Ovary (tissue), 9 donors: ENCODE measurements around the gene JAG2. TPM values are rescaled to one million over a fixed set of nuclear protein-coding genes. Genes with fewer than 3 reads are reported as not detected.

Experiments
- DNase-seq, 5 donors: peaks; one replicate each; pipeline ENCODE4 v3.0.0-alpha.2; 2019 to 2020
- H3K27ac ChIP-seq, 2 donors: fragments of 200-600 bp; one replicate each; pipeline versions ENCODE4 v1.5.1 to v1.8.0; 2019 to 2022
- H3K27me3 ChIP-seq: fragments of 200-600 bp; one replicate; pipeline ENCODE4 v1.8.0; 2022
- H3K36me3 ChIP-seq: fragments of 200-600 bp; sonication (generic); one replicate; pipeline ENCODE4 v1.5.1; 2019
- H3K4me1 ChIP-seq: one replicate; pipeline ENCODE4 v1.8.1; 2013; ENCODE audit warnings: mild to moderate bottlenecking, moderate library complexity; ENCODE audit not compliant: insufficient read depth
- H3K4me3 ChIP-seq: fragments of 200-600 bp; sonication (generic); one replicate; pipeline ENCODE4 v1.5.1; 2017
- H3K9me3 ChIP-seq, 2 donors: fragments of 200-600 bp in 1 of 2; sonication (generic) in 1 of 2; one replicate each; pipeline versions ENCODE4 v1.5.1 to v1.8.1; 2013 to 2019; ENCODE audit warnings: mild to moderate bottlenecking in 1 of 2, moderate library complexity in 1 of 2
- EP300 ChIP-seq: sonication (generic); formaldehyde crosslinking; IDR thresholded peaks from one replicate; pipeline ENCODE4 v1.6.1; 2017; ENCODE audit warnings: antibody characterized with exemption
- POLR2A ChIP-seq: fragments of 450-650 bp; IDR thresholded peaks from one replicate; pipeline ENCODE4 v1.6.1; 2017; ENCODE audit warnings: antibody characterized with exemption, mild to moderate bottlenecking, moderate library complexity
- WGBS, 3 donors: extraction: QIAGEN DNeasy Blood & Tissue Kit in 1 of 3; methylation state at CpG; one replicate each; pipeline versions ENCODE4 v1.1.5 to v1.1.7; 2013 to 2017; 5-methylcytosine and 5-hydroxymethylcytosine counted together
- intact Hi-C, 4 donors: fragments of 100-400 bp; cut with DNase I; formaldehyde crosslinking; loops; one replicate each; pipeline versions ENCODE4 v1.11.0 to v1.15.1; 2022 to 2023
- polyA plus RNA-seq, 2 donors: library from polyadenylated mRNA; stranded (reverse); fragments of 200-250 nt in 1 of 2; fragments of 350-450 nt in 1 of 2; fragmentation: Illumina TruSeq in 1 of 2; extraction: RNeasy Lipid Tissue Mini Kit (QIAGEN cat#74804) in 1 of 2; gene quantifications; one replicate each; pipeline ENCODE4 v1.2.3, GENCODE V29; 2013 to 2014
- total RNA-seq, 7 donors: library from RNA; depleted of rRNA in 2 of 7; stranded (reverse); fragments of >200 nt in 2 of 7; fragmentation: NEBNext Ultra II Directional in 3 of 7; extraction: Animal tissue kit (Norgen Biotek cat#: 25700) in 3 of 7; gene quantifications; one replicate each; pipeline versions ENCODE4 v1.1.0 to v1.2.4, GENCODE V29; 2016 to 2023
- TF ChIP-seq, protein P1 (sequence below), 3 donors: fragments of 450-650 bp in 2 of 3; fragments of 200-600 bp in 1 of 3; IDR thresholded peaks; one replicate each; pipeline versions ENCODE4 v1.5.1 to v1.8.0; 2016 to 2022; ENCODE audit warnings: antibody characterized with exemption in 3 of 3, mild to moderate bottlenecking in 1 of 3
- donor health status: DM: no; HTN: no; CAD: no; lungs with moderate emphysema.
- donor health status: DM: no; HTN: no; CAD: no.
- donor health status: Bipolar disorder and iron deficiency.
- donor health status: DM: yes; HTN: yes; CAD: no.
- donor health status: DM: no; HTN: no; CAD: no.
- donor health status: DM: yes; HTN: yes; CAD: no.

The JAG2 gene
- total and polyA plus RNA-seq, 9 donors = 0.78 to 10.2 (median 6.5) TPM

DNA sequence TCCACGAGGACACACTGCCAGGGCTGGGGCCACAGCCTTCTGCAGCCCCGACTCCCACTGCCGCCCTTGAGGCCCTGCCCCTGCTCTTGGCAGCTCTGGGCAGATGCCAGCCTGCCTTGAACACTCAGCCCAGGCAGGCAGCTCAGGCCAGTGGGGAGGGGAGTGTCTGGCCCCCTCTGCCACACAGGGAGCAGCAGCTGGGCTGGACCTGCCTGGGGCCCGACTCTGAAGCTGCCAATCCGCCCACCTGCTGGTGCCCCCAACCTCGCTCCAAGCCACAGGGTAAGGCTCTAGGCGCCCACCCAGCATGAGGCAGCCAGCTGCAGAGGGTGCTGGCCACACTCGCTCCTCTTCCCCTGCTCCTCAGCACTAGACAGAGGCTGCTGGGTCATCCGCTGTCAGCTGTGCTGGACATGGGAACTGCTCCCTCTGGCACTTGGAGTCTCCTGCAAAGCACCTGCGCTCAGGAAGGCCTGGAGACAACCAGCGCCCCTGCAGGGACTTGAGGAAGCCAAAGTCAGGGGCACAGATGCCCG is 37.2 kb upstream of the JAG2 start:
- Histone ChIP-seq H3K4me1 (peaks cover 8% of the 10 kb centered on the region), H3K27ac (no peak overlapping the region), H3K9me3 (no peaks in the 10 kb centered on the region), H3K4me3 (no peak overlapping the region), H3K27me3 (no peaks in the 10 kb centered on the region), H3K36me3 (no peaks in the 10 kb centered on the region)
- no peak for TF ChIP-seq EP300
- 17 to 23% (median 18%) methylated on average over 12 of the region's 12 CpGs for WGBS, 3 donors
- intact Hi-C loops = loop anchor here in 1 of 4 donors (10.0 kb wide), 1 partner anchor 79 kb away; no protein-coding TSS in a partner anchor
- DNase-seq = no peak

- H3K4me1 ChIP-seq = peaks cover 8% of the 10 kb centered on the region
- TF ChIP-seq EP300 = no peak
- TF ChIP-seq, protein P1, sequence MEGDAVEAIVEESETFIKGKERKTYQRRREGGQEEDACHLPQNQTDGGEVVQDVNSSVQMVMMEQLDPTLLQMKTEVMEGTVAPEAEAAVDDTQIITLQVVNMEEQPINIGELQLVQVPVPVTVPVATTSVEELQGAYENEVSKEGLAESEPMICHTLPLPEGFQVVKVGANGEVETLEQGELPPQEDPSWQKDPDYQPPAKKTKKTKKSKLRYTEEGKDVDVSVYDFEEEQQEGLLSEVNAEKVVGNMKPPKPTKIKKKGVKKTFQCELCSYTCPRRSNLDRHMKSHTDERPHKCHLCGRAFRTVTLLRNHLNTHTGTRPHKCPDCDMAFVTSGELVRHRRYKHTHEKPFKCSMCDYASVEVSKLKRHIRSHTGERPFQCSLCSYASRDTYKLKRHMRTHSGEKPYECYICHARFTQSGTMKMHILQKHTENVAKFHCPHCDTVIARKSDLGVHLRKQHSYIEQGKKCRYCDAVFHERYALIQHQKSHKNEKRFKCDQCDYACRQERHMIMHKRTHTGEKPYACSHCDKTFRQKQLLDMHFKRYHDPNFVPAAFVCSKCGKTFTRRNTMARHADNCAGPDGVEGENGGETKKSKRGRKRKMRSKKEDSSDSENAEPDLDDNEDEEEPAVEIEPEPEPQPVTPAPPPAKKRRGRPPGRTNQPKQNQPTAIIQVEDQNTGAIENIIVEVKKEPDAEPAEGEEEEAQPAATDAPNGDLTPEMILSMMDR (IDR thresholded peaks at IDR 0.05) = no peak
- TF ChIP-seq POLR2A = no peak
- 26 to 44% (median 32%) methylated on average over 18 to 21 of the region's 21 CpGs for WGBS, 3 donors
- H3K27me3 ChIP-seq = no peaks in the 10 kb centered on the region
- no peak for DNase-seq
- H3K27ac ChIP-seq = no peak overlapping the region
- no peaks in the 10 kb centered on the region for H3K9me3 ChIP-seq
- intact Hi-C loops = loop anchor here (5.0 to 10.0 kb wide), 3 partner anchors 77 to 147 kb away; no protein-coding TSS in a partner anchor
- no peaks in the 10 kb centered on the region for H3K36me3 ChIP-seq
- no peak overlapping the region for H3K4me3 ChIP-seq
Measured at GRCh38 chr14:105204931-105205672, 36.5 kb upstream of the JAG2 start.

DNA sequence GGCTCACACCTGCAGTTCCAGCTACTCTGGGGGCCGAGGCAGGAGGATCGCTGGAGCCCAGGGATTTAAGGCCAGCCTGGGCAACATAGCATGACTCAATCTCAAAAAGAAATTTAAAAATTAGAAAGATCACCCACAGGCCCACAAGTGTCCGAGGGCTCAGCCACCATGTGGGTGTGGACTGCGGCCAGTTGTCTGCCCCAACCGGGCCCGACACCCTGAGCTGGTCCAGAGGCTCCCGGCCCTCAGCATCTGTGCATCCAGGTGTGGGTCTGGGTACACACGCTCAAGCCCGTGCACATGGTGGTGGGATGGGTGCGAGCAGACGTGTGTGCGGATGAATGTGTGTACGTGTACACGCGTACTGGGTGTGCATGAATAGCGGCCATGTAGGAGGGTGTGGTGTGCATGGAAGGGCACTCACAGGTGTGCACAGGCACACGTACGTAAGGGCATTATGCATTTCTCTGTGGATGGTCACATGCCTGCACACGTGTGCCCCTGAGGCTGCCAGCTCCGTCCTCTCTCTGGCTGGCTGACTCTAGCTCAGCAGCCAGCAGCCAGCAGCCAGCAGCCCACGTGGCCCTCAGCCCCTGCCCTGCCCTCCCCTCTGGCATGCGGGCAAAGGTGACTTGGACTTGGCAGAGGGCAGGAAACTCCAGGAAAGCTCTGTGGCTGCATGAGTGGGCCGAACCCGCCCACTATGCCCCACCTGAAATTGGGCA is 35.8 kb upstream of the JAG2 start:
- Histone ChIP-seq H3K4me3 (no peak overlapping the region), H3K4me1 (peaks cover 8% of the 10 kb centered on the region), H3K27ac (no peak overlapping the region), H3K36me3 (no peaks in the 10 kb centered on the region), H3K27me3 (no peaks in the 10 kb centered on the region), H3K9me3 (no peaks in the 10 kb centered on the region)
- 33 to 50% (median 40%) methylated on average over 24 of the region's 24 CpGs for WGBS, 3 donors
- DNase-seq = no peak
- TF ChIP-seq POLR2A (no peak), EP300 (no peak)
- TF ChIP-seq, protein P1 (IDR thresholded peaks at IDR 0.05) = no peak
- intact Hi-C loops = loop anchor here (5.0 to 10.0 kb wide), 3 partner anchors 78 to 148 kb away; no protein-coding TSS in a partner anchor

GRCh38 chr14:105203701-105204100 is 35.1 kb upstream of the JAG2 start:
- intact Hi-C loops = loop anchor here (5.0 to 10.0 kb wide), 3 partner anchors 79 to 149 kb away; no protein-coding TSS in a partner anchor
- no peaks in the 10 kb centered on the region for H3K36me3 ChIP-seq
- 55 to 68% (median 60%) methylated on average over 6 of the region's 6 CpGs for WGBS, 3 donors
- H3K4me1 ChIP-seq = peaks cover 8% of the 10 kb centered on the region
- TF ChIP-seq EP300 (no peak), POLR2A (no peak)
- TF ChIP-seq, protein P1 (IDR thresholded peaks at IDR 0.05) = no peak
- H3K4me3 ChIP-seq = no peak overlapping the region
- H3K27ac ChIP-seq = no peak overlapping the region
- DNase-seq = no peak
- no peaks in the 10 kb centered on the region for H3K9me3 ChIP-seq
- no peaks in the 10 kb centered on the region for H3K27me3 ChIP-seq
